Keratinocyte (primary cell): ENCODE data around the gene SLC44A3. TPM values are rescaled to one million over a fixed set of nuclear protein-coding genes. Genes with fewer than 3 reads are reported as not detected.

Experiments used
- DNase-seq: peaks from one replicate; pipeline ENCODE4 v3.0.0-alpha.2; 2011; ENCODE audit warnings: low read depth, missing footprints, low spot score
- FAIRE-seq: peaks from 2 replicates; lab custom pipeline; 2011; peaks lifted over from hg19 to GRCh38; lab: Jason Lieb, UNC
- H2AFZ ChIP-seq: 2 replicates; pipeline ENCODE4 v1.6.0; 2012; ENCODE audit warnings: low read length, control low read depth, inconsistent platforms; ENCODE audit not compliant: control insufficient read depth
- H3K27ac ChIP-seq: 2 replicates; pipeline ENCODE4 v1.5.1; 2011; ENCODE audit warnings: low read length; ENCODE audit not compliant: control insufficient read depth, insufficient read depth
- H3K27me3 ChIP-seq: 3 replicates; pipeline ENCODE4 v1.6.0; 2011; ENCODE audit warnings: low read length; ENCODE audit not compliant: control insufficient read depth, insufficient read depth; ENCODE audit errors: extremely low read depth
- H3K36me3 ChIP-seq, 2 experiments: 2 replicates in 1 of 2; 3 replicates in 1 of 2; pipeline ENCODE4 v1.5.1; 2011; ENCODE audit warnings: low read length in 2 of 2, mild to moderate bottlenecking in 1 of 2; ENCODE audit not compliant: control insufficient read depth in 2 of 2, insufficient read depth in 2 of 2; ENCODE audit errors: extremely low read depth in 1 of 2
- H3K4me1 ChIP-seq: 3 replicates; pipeline ENCODE4 v1.5.1; 2011; ENCODE audit warnings: low read length; ENCODE audit not compliant: control insufficient read depth, insufficient read depth; ENCODE audit errors: extremely low read depth
- H3K4me2 ChIP-seq: 3 replicates; pipeline ENCODE4 v1.6.0; 2011; ENCODE audit warnings: low read depth, low read length; ENCODE audit not compliant: control insufficient read depth, insufficient read depth; ENCODE audit errors: extremely low read depth
- H3K4me3 ChIP-seq, 3 experiments: fragments of 200-600 bp in 1 of 3; sonication (generic) in 1 of 3; 2 replicates in 2 of 3; 3 replicates in 1 of 3; pipeline ENCODE4 v1.5.1; 2011 to 2016; ENCODE audit warnings: low read length in 3 of 3, mild to moderate bottlenecking in 3 of 3, control low read depth in 2 of 3, inconsistent platforms in 1 of 3, low read depth in 1 of 3, mixed read lengths in 1 of 3, mixed run types in 1 of 3, moderate library complexity in 1 of 3; ENCODE audit not compliant: control insufficient read depth in 2 of 3, insufficient read depth in 2 of 3; ENCODE audit errors: extremely low read depth in 1 of 3
- H3K79me2 ChIP-seq: 2 replicates; pipeline ENCODE4 v1.6.0; 2012; ENCODE audit warnings: low read length; ENCODE audit not compliant: control insufficient read depth, insufficient read depth
- H3K9ac ChIP-seq: 3 replicates; pipeline ENCODE4 v1.6.0; 2011; ENCODE audit warnings: low read length; ENCODE audit not compliant: control insufficient read depth, insufficient read depth; ENCODE audit errors: extremely low read depth
- H3K9me1 ChIP-seq: 3 replicates; pipeline ENCODE4 v1.6.0; 2011; ENCODE audit warnings: low read length; ENCODE audit not compliant: control insufficient read depth, insufficient read depth; ENCODE audit errors: extremely low read depth
- H3K9me3 ChIP-seq: 2 replicates; pipeline ENCODE4 v1.5.1; 2012; ENCODE audit warnings: low read depth, low read length; ENCODE audit not compliant: control insufficient read depth
- H4K20me1 ChIP-seq: 3 replicates; pipeline ENCODE4 v1.6.0; 2011; ENCODE audit warnings: low read length; ENCODE audit not compliant: control insufficient read depth, insufficient read depth; ENCODE audit errors: extremely low read depth
- EZH2 ChIP-seq: IDR thresholded peaks from one replicate; pipeline ENCODE4 v1.6.1; 2012; ENCODE audit warnings: inconsistent platforms, mild to moderate bottlenecking, low read length, moderate library complexity
- dilution Hi-C: fragments of 300-500 bp; cut with MboI; formaldehyde crosslinking; loops from one replicate; pipeline ENCODE4 v1.7.0; 2020; ENCODE audit warnings: low sequenced_read_pairs; ENCODE audit not compliant: extremely low pct_ligation_motif_present
- polyA plus RNA-seq, 5 experiments: library from polyadenylated mRNA; depleted of rRNA in 3 of 5; stranded (reverse) in 3 of 5; stranded (forward) in 1 of 5; unstranded in 1 of 5; fragments of >200 nt; gene quantifications; 1 replicate in 1 of 5; 2 replicates in 3 of 5; 3 replicates in 1 of 5; pipeline versions ENCODE4 v1.2.1 to v1.2.3, GENCODE V29; 2011 to 2012; ENCODE audit warnings: missing spikeins in 2 of 5, low read depth in 1 of 5, low replicate concordance in 1 of 5
- TF ChIP-seq, protein P1 (sequence below), 3 experiments: IDR thresholded peaks in 1 of 3; conservative IDR thresholded peaks in 1 of 3; optimal IDR thresholded peaks in 1 of 3; 2 replicates in 2 of 3; 3 replicates in 1 of 3; pipeline versions ENCODE3 to v1.5.1; 2011; ENCODE audit warnings: low read length in 3 of 3, mild to moderate bottlenecking in 3 of 3, moderate library complexity in 2 of 3, control low read depth in 1 of 3, inconsistent platforms in 1 of 3; ENCODE audit not compliant: insufficient read depth in 2 of 3; ENCODE audit errors: extremely low read depth in 1 of 3

SLC44A3 gene
- polyA plus RNA-seq, 1 donor (not counting 4 experiments of a cell fraction or from before 2014, with no cell fraction given): 7.3 TPM

DNA sequence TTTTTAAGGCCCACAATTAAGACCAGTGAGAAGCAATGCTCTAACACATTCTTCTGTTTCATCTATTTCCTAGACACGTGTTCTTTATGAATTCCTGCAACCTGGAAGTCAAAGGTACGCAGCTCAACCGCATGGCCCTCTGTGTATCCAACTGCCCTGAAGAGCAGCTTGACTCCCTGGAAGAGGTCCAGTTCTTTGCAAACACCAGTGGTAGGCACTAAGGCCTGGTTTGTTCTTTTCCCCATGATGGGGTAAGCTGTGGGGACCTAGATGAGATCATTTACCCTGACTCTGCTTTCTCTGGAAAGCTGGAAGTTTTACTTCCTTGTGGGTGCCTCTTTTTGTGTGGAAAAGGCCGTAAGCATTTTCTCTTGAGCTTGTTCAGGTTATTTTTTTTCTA lies 7.3 kb downstream of the SLC44A3 start:
- no peaks in the 10 kb centered on the region for H4K20me1 ChIP-seq
- FAIRE-seq: no peak
- no peaks in the 10 kb centered on the region for H3K79me2 ChIP-seq
- no peak overlapping the region for H3K4me3 ChIP-seq
- no peaks in the 10 kb centered on the region for H3K27me3 ChIP-seq
- H3K36me3 ChIP-seq: peaks cover 0 to 2% of the 10 kb centered on the region in 2 experiments
- peaks cover 9% of the 10 kb centered on the region for H3K4me1 ChIP-seq
- H3K9me1 ChIP-seq: no peaks in the 10 kb centered on the region
- TF ChIP-seq, protein P1, sequence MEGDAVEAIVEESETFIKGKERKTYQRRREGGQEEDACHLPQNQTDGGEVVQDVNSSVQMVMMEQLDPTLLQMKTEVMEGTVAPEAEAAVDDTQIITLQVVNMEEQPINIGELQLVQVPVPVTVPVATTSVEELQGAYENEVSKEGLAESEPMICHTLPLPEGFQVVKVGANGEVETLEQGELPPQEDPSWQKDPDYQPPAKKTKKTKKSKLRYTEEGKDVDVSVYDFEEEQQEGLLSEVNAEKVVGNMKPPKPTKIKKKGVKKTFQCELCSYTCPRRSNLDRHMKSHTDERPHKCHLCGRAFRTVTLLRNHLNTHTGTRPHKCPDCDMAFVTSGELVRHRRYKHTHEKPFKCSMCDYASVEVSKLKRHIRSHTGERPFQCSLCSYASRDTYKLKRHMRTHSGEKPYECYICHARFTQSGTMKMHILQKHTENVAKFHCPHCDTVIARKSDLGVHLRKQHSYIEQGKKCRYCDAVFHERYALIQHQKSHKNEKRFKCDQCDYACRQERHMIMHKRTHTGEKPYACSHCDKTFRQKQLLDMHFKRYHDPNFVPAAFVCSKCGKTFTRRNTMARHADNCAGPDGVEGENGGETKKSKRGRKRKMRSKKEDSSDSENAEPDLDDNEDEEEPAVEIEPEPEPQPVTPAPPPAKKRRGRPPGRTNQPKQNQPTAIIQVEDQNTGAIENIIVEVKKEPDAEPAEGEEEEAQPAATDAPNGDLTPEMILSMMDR (optimal IDR thresholded peaks at IDR 0.05 in 1 of 3, IDR thresholded peaks at IDR 0.05 in 1 of 3, conservative IDR thresholded peaks at IDR 0.05 in 1 of 3; ENCODE audit: extremely low read depth in 1 of 3, insufficient read depth in 2 of 3, low read length in 3 of 3): no peak
- no peak for TF ChIP-seq EZH2
- H3K27ac ChIP-seq: no peak overlapping the region
- dilution Hi-C loops: no loop called here
- no peak overlapping the region for H3K4me2 ChIP-seq
- no peak overlapping the region for H3K9ac ChIP-seq
- no peak overlapping the region for H2AFZ ChIP-seq
- no peak for DNase-seq
- no peaks in the 10 kb centered on the region for H3K9me3 ChIP-seq

DNA sequence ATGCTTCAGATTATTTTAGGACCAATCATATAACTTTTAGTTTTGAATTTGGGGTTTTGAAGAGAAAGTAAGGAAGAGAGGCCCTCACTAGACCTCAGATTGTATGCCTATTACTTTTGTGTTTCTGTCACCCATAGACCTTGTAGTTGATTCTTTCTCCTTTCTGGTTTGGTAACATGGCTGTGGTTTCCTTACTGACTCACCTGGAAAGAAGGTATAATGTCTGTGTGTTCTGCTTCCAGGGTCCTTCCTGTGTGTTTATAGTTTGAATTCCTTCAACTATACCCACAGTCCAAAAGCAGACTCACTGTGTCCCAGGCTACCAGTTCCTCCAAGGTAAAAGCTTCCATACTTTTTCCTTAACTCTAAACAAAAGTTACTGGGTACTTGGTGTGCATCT lies 8.1 kb downstream of the SLC44A3 start:
- H3K79me2 ChIP-seq: no peaks in the 10 kb centered on the region
- FAIRE-seq (peak; percentile 95), DNase-seq (no peak)
- no peaks in the 10 kb centered on the region for H3K27me3 ChIP-seq
- peak overlapping the region; percentile 42 for H2AFZ ChIP-seq
- H3K27ac ChIP-seq: no peak overlapping the region
- no peaks in the 10 kb centered on the region for H4K20me1 ChIP-seq
- H3K9me3 ChIP-seq: no peaks in the 10 kb centered on the region
- dilution Hi-C loops: no loop called here
- H3K9ac ChIP-seq: no peak overlapping the region
- H3K4me2 ChIP-seq: peak overlapping the region; percentile 30
- H3K36me3 ChIP-seq: peaks cover 0 to 2% of the 10 kb centered on the region in 2 experiments
- H3K4me1 ChIP-seq: peaks cover 9% of the 10 kb centered on the region
- H3K9me1 ChIP-seq: no peaks in the 10 kb centered on the region
- no peak overlapping the region for H3K4me3 ChIP-seq
- TF ChIP-seq EZH2: no peak
- TF ChIP-seq, protein P1 (optimal IDR thresholded peaks at IDR 0.05 in 1 of 3, IDR thresholded peaks at IDR 0.05 in 1 of 3, conservative IDR thresholded peaks at IDR 0.05 in 1 of 3; ENCODE audit: extremely low read depth in 1 of 3, insufficient read depth in 2 of 3, low read length in 3 of 3): no peak
